Measurements from ENCODE around the gene MCRIP2.

DNA sequence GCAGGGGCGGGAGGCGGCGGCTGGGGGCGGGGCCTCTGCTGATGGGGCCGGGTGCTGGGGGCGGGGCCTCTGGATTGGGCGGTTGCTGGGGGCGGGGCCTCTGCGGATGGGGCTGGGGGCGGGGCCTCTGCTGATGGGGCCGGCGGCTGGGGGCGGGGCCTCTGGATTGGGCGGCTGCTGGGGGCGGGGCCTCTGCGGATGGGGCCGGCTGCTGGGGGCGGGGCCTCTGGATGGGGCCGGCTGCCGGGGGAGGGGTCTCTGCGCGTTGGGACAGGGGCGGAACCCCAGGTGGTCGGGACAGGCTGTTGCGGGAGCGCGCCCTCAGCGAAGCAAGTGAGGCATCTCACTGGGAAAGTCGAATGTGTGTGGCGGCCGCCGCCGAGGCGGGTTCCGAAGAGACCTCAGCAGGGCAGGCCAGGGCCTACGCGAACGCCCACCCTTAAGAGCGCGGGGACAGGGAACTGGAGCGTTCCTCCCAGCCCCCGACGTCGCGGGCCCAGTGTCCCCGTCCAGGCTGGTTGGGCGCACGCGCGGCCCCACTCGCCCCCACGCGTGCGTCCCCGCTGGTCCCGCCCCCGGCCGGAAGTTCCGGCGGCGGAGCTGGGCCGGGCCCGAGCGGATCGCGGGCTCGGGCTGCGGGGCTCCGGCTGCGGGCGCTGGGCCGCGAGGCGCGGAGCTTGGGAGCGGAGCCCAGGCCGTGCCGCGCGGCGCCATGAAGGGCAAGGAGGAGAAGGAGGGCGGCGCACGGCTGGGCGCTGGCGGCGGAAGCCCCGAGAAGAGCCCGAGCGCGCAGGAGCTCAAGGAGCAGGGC, 38.4 kb downstream of the MCRIP2 start, which contains the start of gene STUB1:
- TF ChIP-seq, protein P1, sequence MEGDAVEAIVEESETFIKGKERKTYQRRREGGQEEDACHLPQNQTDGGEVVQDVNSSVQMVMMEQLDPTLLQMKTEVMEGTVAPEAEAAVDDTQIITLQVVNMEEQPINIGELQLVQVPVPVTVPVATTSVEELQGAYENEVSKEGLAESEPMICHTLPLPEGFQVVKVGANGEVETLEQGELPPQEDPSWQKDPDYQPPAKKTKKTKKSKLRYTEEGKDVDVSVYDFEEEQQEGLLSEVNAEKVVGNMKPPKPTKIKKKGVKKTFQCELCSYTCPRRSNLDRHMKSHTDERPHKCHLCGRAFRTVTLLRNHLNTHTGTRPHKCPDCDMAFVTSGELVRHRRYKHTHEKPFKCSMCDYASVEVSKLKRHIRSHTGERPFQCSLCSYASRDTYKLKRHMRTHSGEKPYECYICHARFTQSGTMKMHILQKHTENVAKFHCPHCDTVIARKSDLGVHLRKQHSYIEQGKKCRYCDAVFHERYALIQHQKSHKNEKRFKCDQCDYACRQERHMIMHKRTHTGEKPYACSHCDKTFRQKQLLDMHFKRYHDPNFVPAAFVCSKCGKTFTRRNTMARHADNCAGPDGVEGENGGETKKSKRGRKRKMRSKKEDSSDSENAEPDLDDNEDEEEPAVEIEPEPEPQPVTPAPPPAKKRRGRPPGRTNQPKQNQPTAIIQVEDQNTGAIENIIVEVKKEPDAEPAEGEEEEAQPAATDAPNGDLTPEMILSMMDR (IDR thresholded peaks at IDR 0.05): peak in 1 of 4 experiments; percentile 2
- peak; percentile 66 to 88 for TF ChIP-seq POLR2A (IDR thresholded peaks at IDR 0.05)
